Measurements from ENCODE around the gene CCDC148. TPM values are rescaled to one million over a fixed set of nuclear protein-coding genes. Genes with fewer than 3 reads are reported as not detected.

CCDC148 gene
- total RNA-seq, 1 experiment from 2014 or later = 0.11 TPM

GRCh38 chr2:158391361-158391760, 65.2 kb downstream of the CCDC148 start:
- ATAC-seq (no peak), DNase-seq (no peak)
- no TSS peak for BruUV-seq (replicated peaks)
- H3K4me2 ChIP-seq (ENCODE audit: low read length) = no peak overlapping the region
- intact Hi-C loops (cut with micrococcal nuclease) = no loop called here
- H3K36me3 ChIP-seq (ENCODE audit: low read depth, low read length) = no peaks in the 10 kb centered on the region
- no peaks in the 10 kb centered on the region for H3F3A ChIP-seq (ENCODE audit: low read length, unreplicated experiment)
- H3K79me2 ChIP-seq (ENCODE audit: low read length) = no peaks in the 10 kb centered on the region
- no peak for TF ChIP-seq EZH2 (IDR thresholded peaks at IDR 0.05; ENCODE audit: low read length, unreplicated experiment)
- TF ChIP-seq CTCF (conservative IDR thresholded peaks at IDR 0.05; ENCODE audit: low read depth, low read length) = no peak
- no peak for TF ChIP-seq EZH2phosphoT487 (IDR thresholded peaks at IDR 0.05; ENCODE audit: borderline replicate concordance, low read length)
- POLR2A ChIA-PET (ENCODE audit: unreplicated experiment) = no interaction called here
- H3K9ac ChIP-seq (ENCODE audit: low read length) = no peak overlapping the region
- CTCF ChIA-PET = no interaction called here
- H4K20me1 ChIP-seq (ENCODE audit: low read length) = no peaks in the 10 kb centered on the region
- H3K27ac ChIP-seq (ENCODE audit: low read length) = no peak overlapping the region
- no peak overlapping the region for H2AFZ ChIP-seq (ENCODE audit: low read length)
- no peak overlapping the region for H3K4me3 ChIP-seq (ENCODE audit: low read length)
- no peaks in the 10 kb centered on the region for H3K9me2 ChIP-seq (replicated peaks; ENCODE audit: low read length)
- H3K27me3 ChIP-seq (ENCODE audit: low read length) = no peaks in the 10 kb centered on the region
- peaks cover 5% of the 10 kb centered on the region; the same call in 1 of the 2 replicates for H3K4me1 ChIP-seq (ENCODE audit: insufficient read depth, low read length)
- no peaks in the 10 kb centered on the region for H3K9me3 ChIP-seq (ENCODE audit: low read length)

GRCh38 chr2:158388159-158388558, 68.4 kb downstream of the CCDC148 start:
- no peaks in the 10 kb centered on the region for H3K79me2 ChIP-seq (ENCODE audit: low read length)
- intact Hi-C loops (cut with micrococcal nuclease) = no loop called here
- no peak overlapping the region for H3K4me2 ChIP-seq (ENCODE audit: low read length)
- CTCF ChIA-PET = no interaction called here
- no TSS peak for BruUV-seq (replicated peaks)
- H3K9me2 ChIP-seq (replicated peaks; ENCODE audit: low read length) = no peaks in the 10 kb centered on the region
- POLR2A ChIA-PET (ENCODE audit: unreplicated experiment) = no interaction called here
- ATAC-seq (no peak), DNase-seq (no peak)
- H3K9ac ChIP-seq (ENCODE audit: low read length) = no peak overlapping the region
- H4K20me1 ChIP-seq (ENCODE audit: low read length) = no peaks in the 10 kb centered on the region
- H3F3A ChIP-seq (ENCODE audit: low read length, unreplicated experiment) = no peaks in the 10 kb centered on the region
- H2AFZ ChIP-seq (ENCODE audit: low read length) = no peak overlapping the region
- peaks cover 5% of the 10 kb centered on the region; the same call in 1 of the 2 replicates for H3K4me1 ChIP-seq (ENCODE audit: insufficient read depth, low read length)
- H3K9me3 ChIP-seq (ENCODE audit: low read length) = no peaks in the 10 kb centered on the region
- H3K27me3 ChIP-seq (ENCODE audit: low read length) = no peaks in the 10 kb centered on the region
- TF ChIP-seq EZH2phosphoT487 (IDR thresholded peaks at IDR 0.05; ENCODE audit: borderline replicate concordance, low read length) (no peak), CTCF (conservative IDR thresholded peaks at IDR 0.05; ENCODE audit: low read depth, low read length) (no peak), EZH2 (IDR thresholded peaks at IDR 0.05; ENCODE audit: low read length, unreplicated experiment) (no peak)
- no peak overlapping the region for H3K27ac ChIP-seq (ENCODE audit: low read length)
- no peak overlapping the region for H3K4me3 ChIP-seq (ENCODE audit: low read length)
- H3K36me3 ChIP-seq (ENCODE audit: low read depth, low read length) = no peaks in the 10 kb centered on the region

GRCh38 chr2:158385646-158386045, 70.9 kb downstream of the CCDC148 start:
- H3K79me2 ChIP-seq (ENCODE audit: low read length) = no peaks in the 10 kb centered on the region
- no peaks in the 10 kb centered on the region for H3K4me1 ChIP-seq (ENCODE audit: insufficient read depth, low read length)
- H3K9ac ChIP-seq (ENCODE audit: low read length) = no peak overlapping the region
- ChIA-PET CTCF (no interaction called here), POLR2A (ENCODE audit: unreplicated experiment) (no interaction called here)
- no peaks in the 10 kb centered on the region for H3F3A ChIP-seq (ENCODE audit: low read length, unreplicated experiment)
- H3K4me3 ChIP-seq (ENCODE audit: low read length) = no peak overlapping the region
- TF ChIP-seq EZH2 (IDR thresholded peaks at IDR 0.05; ENCODE audit: low read length, unreplicated experiment) = no peak
- no peaks in the 10 kb centered on the region for H3K36me3 ChIP-seq (ENCODE audit: low read depth, low read length)
- H4K20me1 ChIP-seq (ENCODE audit: low read length) = no peaks in the 10 kb centered on the region
- no peak overlapping the region for H3K27ac ChIP-seq (ENCODE audit: low read length)
- H3K27me3 ChIP-seq (ENCODE audit: low read length) = no peaks in the 10 kb centered on the region
- H3K4me2 ChIP-seq (ENCODE audit: low read length) = no peak overlapping the region
- H2AFZ ChIP-seq (ENCODE audit: low read length) = no peak overlapping the region
- intact Hi-C loops (cut with micrococcal nuclease) = no loop called here
- ATAC-seq (no peak), DNase-seq (no peak)
- no TSS peak for BruUV-seq (replicated peaks)
- no peaks in the 10 kb centered on the region for H3K9me3 ChIP-seq (ENCODE audit: low read length)
- no peaks in the 10 kb centered on the region for H3K9me2 ChIP-seq (replicated peaks; ENCODE audit: low read length)

All from PC-3 (cell line).